Neuron (in vitro differentiated cells): ENCODE measurements around the gene RANBP17.
"Not testable (repeated sequence)": the region's sequence is repeated elsewhere in the genome, so short reads cannot be mapped to it uniquely, and the experiment has no call there.

Experiments
- H2AFZ ChIP-seq: one replicate; pipeline ENCODE4 v1.6.1; 2013; ENCODE audit warnings: low read depth, mild to moderate bottlenecking, inconsistent platforms, low read length, moderate library complexity
- H3K27me3 ChIP-seq: one replicate; pipeline ENCODE4 v1.6.1; 2013; ENCODE audit warnings: low read length; ENCODE audit not compliant: insufficient read depth
- H3K36me3 ChIP-seq: one replicate; pipeline ENCODE4 v1.6.1; 2013; ENCODE audit warnings: low read length; ENCODE audit not compliant: insufficient read depth
- H3K4me1 ChIP-seq: one replicate; pipeline ENCODE4 v1.6.1; 2013; ENCODE audit warnings: low read length; ENCODE audit not compliant: insufficient read depth
- H3K4me3 ChIP-seq: 2 replicates; pipeline ENCODE4 v1.5.1; 2013; ENCODE audit warnings: mild to moderate bottlenecking, low read length, moderate library complexity
- H3K9me3 ChIP-seq: one replicate; pipeline ENCODE4 v1.6.1; 2013; ENCODE audit warnings: low read length

Gene RANBP17

DNA sequence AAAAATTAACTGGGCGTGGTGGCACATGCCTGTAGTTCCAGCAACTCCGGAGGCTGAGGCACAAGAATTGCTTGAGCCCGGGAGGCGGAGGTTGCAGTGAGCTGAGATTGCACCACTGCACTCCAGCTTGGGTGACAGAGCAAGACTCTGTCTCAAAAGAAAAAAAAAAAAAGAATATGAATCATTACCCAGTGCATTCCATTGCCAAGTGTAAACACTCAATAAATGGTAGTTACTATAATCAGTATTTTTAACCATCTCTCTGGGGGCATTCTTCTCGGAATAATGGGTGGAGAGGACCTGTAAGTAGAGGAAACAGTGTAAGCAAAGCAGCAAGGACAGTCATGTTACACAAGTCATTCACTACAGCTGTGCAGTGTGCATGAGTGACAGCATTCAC, 13.8 kb upstream of the RANBP17 start:
- Histone ChIP-seq H3K27me3 (no peaks in the 10 kb centered on the region), H2AFZ (no peak overlapping the region), H3K4me1 (no peaks in the 10 kb centered on the region), H3K4me3 (no peak overlapping the region), H3K9me3 (no peaks in the 10 kb centered on the region), H3K36me3 (no peaks in the 10 kb centered on the region)

DNA sequence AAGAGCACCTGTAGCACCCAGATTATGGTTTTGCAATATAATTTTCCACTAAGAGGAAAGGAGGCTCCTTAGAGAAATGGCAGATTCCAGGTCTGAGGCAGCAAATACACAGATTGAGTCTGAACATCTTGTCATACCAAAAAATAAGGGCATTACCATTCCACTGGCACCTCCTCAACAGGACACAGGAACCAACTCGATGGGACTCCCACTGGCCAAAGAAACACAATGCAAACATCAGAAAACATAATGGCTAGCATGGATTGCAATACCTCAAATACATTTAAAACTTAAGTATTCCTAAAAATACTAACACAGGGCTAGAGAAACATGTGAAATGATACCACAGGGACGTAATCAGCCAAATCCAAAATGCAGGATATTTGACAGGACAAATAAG, 12.4 kb upstream of the RANBP17 start:
- Histone ChIP-seq H3K27me3 (no peaks in the 10 kb centered on the region), H3K36me3 (no peaks in the 10 kb centered on the region), H2AFZ (no peak overlapping the region), H3K4me3 (no peak overlapping the region), H3K9me3 (no peaks in the 10 kb centered on the region), H3K4me1 (no peaks in the 10 kb centered on the region)

DNA sequence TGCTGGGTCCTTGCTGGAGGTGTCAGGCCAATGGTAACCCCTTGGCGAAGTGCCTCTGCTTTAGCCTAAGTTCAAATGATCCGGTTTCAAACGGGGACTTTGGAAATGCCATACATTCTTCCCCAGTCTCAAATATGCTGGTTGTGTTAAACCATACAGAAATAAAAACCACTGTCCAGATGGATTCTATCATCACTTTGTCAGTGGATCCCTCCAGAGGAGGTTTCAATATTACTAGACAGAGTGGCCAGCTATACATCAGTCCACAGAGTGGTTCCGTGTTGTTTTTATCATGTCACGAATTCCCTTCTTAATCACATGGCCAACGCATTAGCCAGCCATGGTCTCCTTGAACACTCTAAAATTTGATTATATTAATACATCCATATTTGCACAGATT, 7.3 kb upstream of the RANBP17 start:
- no peaks in the 10 kb centered on the region for H3K9me3 ChIP-seq
- no peaks in the 10 kb centered on the region for H3K36me3 ChIP-seq
- no peaks in the 10 kb centered on the region for H3K4me1 ChIP-seq
- no peak overlapping the region for H3K4me3 ChIP-seq
- no peaks in the 10 kb centered on the region for H3K27me3 ChIP-seq
- no peak overlapping the region for H2AFZ ChIP-seq

DNA sequence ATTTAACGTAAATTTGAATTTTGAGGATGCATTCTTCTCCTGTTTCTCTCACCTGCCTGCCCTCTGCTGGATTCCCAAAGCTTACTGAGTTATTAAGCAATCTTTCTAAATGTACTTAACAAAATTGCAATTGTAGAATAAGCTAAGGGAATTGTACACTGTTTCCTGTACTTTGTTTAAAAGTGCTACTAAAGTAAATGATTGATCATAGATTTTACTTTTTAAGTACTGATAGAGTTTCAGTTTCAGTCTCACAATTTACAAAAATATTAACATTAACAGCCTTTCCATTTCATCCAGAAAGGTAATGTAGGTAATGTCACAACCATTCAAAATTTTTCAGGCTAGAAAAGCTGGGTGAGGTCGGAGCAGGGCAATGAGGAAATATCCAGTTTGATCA, 4.8 kb upstream of the RANBP17 start:
- no peaks in the 10 kb centered on the region for H3K36me3 ChIP-seq
- no peak overlapping the region for H2AFZ ChIP-seq
- no peaks in the 10 kb centered on the region for H3K4me1 ChIP-seq
- H3K9me3 ChIP-seq: no peaks in the 10 kb centered on the region
- no peaks in the 10 kb centered on the region for H3K27me3 ChIP-seq
- no peak overlapping the region for H3K4me3 ChIP-seq

DNA sequence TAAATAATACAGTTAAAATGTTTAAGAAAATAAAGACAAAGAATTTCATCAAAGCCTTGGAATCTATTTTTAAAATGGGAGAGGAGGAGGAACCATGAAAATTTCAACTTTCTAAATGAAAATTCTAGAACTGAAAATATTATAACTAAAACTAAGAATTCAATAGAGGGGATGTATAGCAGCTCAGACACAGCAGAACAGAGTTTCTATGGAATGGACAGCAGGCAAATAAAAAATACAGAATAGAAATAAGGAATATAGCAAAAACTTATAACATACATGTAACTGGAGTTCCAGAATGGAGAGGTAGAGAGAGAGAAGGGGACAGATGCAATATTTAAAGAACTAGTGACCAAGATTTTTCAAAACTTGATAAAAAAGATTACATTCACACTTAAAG, 1.4 kb upstream of the RANBP17 start:
- Histone ChIP-seq H3K36me3 (no peaks in the 10 kb centered on the region), H3K9me3 (no peaks in the 10 kb centered on the region), H3K27me3 (no peaks in the 10 kb centered on the region), H3K4me3 (no peak overlapping the region), H2AFZ (no peak overlapping the region), H3K4me1 (peaks cover 4% of the 10 kb centered on the region)

DNA sequence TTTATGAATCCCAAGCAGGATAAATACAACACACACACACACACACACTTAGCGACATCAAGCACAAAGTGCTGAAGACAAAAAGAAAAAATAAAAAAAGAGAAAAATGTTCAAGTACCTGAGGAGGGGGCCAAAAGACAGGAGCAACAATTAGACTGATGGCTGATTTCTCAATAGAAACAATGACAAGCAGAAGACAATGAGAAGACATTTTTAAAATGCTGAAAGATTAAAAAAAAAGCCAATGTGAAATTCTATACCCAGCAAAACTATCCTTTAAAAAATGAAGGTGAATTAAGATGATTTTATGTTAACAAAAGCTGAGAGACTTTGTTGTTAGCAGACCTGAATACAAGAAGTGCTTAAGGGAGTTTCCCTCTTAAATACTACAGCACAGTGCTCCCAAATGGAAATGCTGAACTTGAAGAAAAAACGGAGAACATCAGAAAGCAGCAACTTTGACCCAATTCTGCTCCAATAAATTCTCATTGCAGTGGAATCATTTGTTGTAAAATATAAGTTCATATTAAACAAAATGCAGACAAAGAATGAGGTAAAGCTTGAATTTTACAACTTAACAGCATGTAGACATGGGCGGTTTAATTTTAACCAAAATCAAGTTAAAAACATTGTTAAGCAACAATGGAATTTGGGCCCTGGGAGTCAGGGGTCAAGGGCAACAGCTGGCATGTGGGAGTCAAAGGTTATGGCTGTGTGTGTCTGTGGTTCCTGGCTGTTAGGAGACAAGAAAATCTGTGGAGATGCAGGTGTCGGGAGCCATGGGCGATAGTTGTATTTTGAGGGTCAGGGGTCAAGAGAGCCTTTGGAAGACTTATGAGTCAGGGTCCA, 776 bp upstream of the RANBP17 start:
- Histone ChIP-seq H3K27me3 (no peaks in the 10 kb centered on the region), H3K4me3 (peak overlapping the region; percentile 42), H3K4me1 (peaks cover 4% of the 10 kb centered on the region), H3K9me3 (no peaks in the 10 kb centered on the region), H2AFZ (no peak overlapping the region), H3K36me3 (no peaks in the 10 kb centered on the region)

DNA sequence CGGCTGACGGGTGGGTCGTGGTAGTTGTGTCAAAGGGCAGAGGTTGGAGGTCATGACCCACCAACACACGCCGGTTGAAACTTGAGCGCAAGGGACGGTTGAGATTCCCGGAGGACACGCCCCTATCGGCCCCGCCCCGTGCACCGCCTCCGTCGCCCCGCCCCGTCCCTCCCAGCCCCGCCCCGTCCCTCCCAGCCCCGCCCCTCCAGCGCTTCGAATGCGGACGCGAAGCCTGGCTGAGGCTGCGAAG, 226 bp upstream of the RANBP17 start:
- Histone ChIP-seq H3K27me3 (no peaks in the 10 kb centered on the region), H3K4me3 (peak overlapping the region; percentile 79), H3K9me3 (no peaks in the 10 kb centered on the region), H2AFZ (no peak overlapping the region), H3K4me1 (peaks cover 4% of the 10 kb centered on the region), H3K36me3 (no peaks in the 10 kb centered on the region)

DNA sequence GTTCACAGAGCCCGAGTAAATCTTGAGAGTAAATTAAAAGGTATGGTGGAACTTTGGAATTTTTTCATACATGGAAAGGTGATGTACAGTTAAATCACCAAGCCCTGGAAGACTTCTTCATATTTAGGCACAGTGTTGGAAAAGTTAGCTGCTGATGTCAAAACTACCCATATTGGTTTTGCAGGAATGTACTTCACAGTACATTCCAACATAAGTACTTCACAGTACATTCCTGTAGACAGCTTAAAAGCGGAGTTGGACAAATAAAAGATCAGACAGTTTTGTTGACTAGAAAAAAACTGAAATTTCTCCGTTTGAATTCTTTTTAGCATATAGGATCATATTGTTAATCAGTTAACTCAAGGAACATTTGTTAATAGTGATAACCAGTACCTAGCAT, 1.8 kb downstream of the RANBP17 start:
- no peaks in the 10 kb centered on the region for H3K27me3 ChIP-seq
- H2AFZ ChIP-seq: no peak overlapping the region
- H3K36me3 ChIP-seq: no peaks in the 10 kb centered on the region
- H3K9me3 ChIP-seq: no peaks in the 10 kb centered on the region
- H3K4me1 ChIP-seq: peaks cover 4% of the 10 kb centered on the region
- H3K4me3 ChIP-seq: peak overlapping the region; percentile 79

DNA sequence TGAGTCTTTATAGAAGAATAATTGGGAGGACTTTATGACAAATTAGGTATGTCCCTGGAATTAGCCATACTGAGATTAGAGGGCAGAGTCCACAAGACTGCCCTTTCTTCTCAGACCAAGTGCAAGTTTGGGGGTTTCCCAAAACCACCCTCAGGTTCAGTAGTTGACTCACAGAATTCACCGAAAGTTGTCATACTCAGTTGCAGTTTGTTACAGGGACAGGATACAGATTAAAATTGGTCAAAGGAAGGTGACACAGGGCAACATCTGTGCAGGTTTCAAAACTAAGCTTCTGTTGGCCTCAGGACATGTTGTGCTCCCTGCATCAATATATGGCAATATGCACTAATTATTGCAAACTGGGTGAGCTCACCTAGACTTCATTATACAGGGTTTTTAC, 3.8 kb downstream of the RANBP17 start:
- Histone ChIP-seq H3K9me3 (no peaks in the 10 kb centered on the region), H3K4me3 (no peak overlapping the region), H3K27me3 (no peaks in the 10 kb centered on the region), H2AFZ (no peak overlapping the region), H3K4me1 (peaks cover 4% of the 10 kb centered on the region), H3K36me3 (no peaks in the 10 kb centered on the region)

DNA sequence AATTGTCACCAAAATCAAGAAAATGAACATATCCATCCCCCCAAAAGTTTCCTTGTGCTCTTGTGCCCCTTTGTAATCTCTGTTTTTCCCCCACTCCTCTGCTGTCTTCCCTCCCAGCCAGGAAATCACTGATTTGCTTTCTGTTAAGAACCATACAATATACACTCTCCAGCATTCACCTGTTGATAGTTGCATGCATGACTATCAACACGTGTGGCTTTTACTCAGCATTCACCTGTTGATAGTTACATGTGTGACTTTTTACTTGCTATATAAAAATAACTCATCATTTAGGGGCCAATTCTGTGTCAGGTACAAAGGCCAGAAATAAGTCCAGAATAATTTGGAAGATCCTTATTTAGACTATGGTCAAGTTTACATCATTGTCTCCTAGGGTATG, 6.0 kb downstream of the RANBP17 start:
- Histone ChIP-seq H3K9me3 (no peaks in the 10 kb centered on the region), H3K4me1 (peaks cover 4% of the 10 kb centered on the region), H2AFZ (no peak overlapping the region), H3K4me3 (no peak overlapping the region), H3K27me3 (no peaks in the 10 kb centered on the region), H3K36me3 (no peaks in the 10 kb centered on the region)

DNA sequence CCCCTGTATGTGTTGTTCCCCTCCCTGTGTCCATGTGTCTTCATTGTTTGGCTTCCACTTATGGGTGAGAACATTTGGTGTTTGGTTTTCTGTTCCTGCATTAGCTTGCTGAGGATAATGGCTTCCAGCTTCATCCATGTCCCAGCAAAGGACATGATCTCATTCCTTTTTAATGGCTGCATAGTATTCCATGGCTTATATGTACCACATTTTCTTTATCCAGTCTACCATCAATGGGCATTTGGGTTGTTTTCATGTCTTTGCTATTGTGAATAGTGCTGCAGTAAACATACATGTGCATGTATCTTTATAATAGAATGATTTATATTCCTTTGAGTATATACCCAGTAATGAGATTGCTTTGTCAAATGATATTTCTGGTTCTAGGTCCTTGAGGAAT, 8.6 kb downstream of the RANBP17 start:
- not testable (repeated sequence) for H3K4me3 ChIP-seq, H3K9me3 ChIP-seq, H3K36me3 ChIP-seq, H2AFZ ChIP-seq, H3K4me1 ChIP-seq, H3K27me3 ChIP-seq

DNA sequence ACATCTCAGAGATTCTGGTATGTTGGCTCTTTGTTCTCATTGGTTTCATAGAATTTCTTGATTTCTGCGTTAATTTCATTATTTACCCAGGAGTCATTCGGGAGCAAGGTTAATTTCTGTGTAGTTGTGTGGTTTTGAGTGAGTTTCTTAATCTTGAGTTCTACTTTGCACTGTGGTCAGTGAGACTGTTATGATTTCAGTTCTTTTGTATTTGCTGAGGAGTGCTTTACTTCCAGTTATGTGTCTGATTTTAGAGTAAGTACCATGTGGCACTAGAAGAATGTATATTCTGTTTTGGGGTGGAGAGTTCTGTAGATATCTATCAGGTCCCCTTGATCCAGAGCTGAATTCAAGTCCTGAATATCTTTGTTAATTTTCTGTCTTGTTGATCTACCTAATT, 12.2 kb downstream of the RANBP17 start:
- Histone ChIP-seq H3K36me3 (peaks cover 2% of the 10 kb centered on the region), H3K27me3 (no peaks in the 10 kb centered on the region), H2AFZ (no peak overlapping the region), H3K9me3 (peaks cover 3% of the 10 kb centered on the region), H3K4me1 (no peaks in the 10 kb centered on the region), H3K4me3 (no peak overlapping the region)

DNA sequence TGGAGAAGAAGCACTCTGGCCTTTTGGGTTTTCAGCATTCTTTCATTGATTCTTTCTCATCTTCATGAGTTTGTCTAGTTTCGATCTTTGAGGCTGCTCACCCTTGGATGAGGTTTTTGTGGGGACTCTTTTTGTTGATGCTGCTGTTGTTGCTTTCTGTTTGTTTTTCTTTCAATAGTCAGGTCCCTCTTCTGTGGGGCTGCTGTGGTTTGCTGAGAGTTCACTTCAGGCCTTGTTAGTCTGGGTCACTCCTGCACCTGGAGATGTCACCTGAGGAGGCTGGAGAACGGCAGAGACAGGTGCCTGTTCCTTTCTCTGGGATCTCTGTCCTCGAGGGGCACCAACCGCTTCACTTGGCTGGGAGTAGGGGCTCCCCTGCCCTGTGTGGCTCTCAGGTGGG, 14.0 kb downstream of the RANBP17 start:
- Histone ChIP-seq H3K9me3 (peaks cover 3% of the 10 kb centered on the region), H3K4me1 (no peaks in the 10 kb centered on the region), H3K4me3 (no peak overlapping the region), H3K36me3 (peaks cover 2% of the 10 kb centered on the region), H2AFZ (no peak overlapping the region), H3K27me3 (no peaks in the 10 kb centered on the region)

DNA sequence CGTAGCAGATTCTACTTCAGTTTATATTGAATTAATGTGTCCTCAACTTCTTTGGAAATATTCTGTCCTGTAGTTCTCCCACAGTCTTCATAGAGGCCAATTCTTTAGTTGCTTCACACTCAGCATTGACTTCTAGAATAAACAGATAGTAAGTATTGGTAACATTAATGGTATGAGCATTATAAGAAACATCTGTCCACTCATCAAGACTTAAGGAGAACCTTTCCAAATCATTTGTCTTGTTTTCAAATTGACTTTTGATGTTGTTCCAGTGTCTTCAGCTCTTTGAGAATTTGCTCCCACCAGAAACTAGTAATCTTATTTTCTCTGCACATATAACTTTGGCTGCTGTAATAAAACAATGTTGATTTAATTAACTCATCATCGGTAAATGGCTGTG, 18.3 kb downstream of the RANBP17 start:
- no peaks in the 10 kb centered on the region for H3K4me1 ChIP-seq
- no peaks in the 10 kb centered on the region for H3K27me3 ChIP-seq
- H3K4me3 ChIP-seq: no peak overlapping the region
- peaks cover 15% of the 10 kb centered on the region for H3K36me3 ChIP-seq
- no peak overlapping the region for H2AFZ ChIP-seq
- H3K9me3 ChIP-seq: peaks cover 5% of the 10 kb centered on the region
